ENCODE data around the gene C1QA.

Gene C1QA

DNA sequence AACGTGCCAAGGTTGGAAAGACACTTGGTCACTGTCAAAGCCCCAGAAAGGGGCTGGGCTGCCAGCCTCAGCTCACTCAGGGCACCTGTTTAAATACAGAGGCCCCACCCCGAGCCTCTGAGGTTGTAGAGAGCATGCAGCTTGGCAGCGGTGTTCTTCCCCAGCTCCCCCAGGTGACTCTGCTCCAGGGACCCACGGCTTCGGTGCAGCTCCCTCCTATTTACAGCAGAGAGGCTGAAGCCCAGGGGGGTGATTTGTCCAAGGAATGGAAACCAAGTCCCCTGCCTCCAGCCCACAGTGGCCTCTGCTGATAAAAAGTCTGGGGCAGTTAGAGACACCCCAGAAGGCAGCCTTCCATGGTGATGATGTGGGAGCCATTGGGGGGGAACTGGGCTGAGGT, 9.1 kb upstream of the C1QA start:
- H3K4me3 ChIP-seq (ENCODE audit: low read depth, low read length): no peak overlapping the region
- no peak for DNase-seq (ENCODE audit: low read depth)
- TF ChIP-seq, protein P1, sequence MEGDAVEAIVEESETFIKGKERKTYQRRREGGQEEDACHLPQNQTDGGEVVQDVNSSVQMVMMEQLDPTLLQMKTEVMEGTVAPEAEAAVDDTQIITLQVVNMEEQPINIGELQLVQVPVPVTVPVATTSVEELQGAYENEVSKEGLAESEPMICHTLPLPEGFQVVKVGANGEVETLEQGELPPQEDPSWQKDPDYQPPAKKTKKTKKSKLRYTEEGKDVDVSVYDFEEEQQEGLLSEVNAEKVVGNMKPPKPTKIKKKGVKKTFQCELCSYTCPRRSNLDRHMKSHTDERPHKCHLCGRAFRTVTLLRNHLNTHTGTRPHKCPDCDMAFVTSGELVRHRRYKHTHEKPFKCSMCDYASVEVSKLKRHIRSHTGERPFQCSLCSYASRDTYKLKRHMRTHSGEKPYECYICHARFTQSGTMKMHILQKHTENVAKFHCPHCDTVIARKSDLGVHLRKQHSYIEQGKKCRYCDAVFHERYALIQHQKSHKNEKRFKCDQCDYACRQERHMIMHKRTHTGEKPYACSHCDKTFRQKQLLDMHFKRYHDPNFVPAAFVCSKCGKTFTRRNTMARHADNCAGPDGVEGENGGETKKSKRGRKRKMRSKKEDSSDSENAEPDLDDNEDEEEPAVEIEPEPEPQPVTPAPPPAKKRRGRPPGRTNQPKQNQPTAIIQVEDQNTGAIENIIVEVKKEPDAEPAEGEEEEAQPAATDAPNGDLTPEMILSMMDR (IDR thresholded peaks at IDR 0.05; ENCODE audit: control insufficient read depth, extremely low read depth, insufficient read depth): no peak

DNA sequence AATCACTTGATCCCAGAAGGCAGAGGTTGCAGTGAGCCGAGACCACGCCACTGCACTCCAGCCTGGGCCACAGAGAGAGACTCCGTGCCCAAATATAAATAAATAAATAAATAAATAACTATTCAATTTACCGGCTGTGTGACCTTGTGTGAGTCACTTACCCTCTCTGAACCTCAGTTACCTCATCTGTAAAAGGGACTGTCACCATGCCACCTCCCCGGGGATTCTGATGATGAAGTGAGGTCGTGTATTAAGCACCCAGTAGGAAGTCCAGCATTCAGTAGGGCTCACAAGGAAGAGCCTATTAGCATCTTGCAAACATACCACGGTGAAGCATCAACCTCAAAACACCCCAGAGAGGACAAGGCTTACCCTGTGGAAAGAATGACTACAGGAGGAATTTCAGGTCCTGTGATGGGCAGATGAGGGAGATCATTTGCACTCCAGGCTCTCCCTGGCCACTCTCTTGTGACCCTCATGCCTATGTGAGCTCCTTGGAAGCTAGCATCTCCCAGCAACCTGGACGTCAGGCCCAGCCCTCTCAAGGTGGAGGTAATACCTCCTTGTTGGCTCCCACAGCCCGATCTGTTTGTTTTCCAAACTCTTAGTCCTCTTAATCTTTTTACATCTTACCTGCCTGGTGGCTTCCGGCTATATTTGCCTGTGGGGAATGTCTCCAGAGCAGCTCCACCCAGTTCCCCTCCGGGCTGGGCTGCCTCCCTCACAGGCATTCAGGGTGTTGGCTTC, 7.6 kb upstream of the C1QA start:
- DNase-seq (ENCODE audit: low read depth): peak; percentile 17
- TF ChIP-seq, protein P1 (IDR thresholded peaks at IDR 0.05; ENCODE audit: control insufficient read depth, extremely low read depth, insufficient read depth): no peak
- no peak overlapping the region for H3K4me3 ChIP-seq (ENCODE audit: low read depth, low read length)

DNA sequence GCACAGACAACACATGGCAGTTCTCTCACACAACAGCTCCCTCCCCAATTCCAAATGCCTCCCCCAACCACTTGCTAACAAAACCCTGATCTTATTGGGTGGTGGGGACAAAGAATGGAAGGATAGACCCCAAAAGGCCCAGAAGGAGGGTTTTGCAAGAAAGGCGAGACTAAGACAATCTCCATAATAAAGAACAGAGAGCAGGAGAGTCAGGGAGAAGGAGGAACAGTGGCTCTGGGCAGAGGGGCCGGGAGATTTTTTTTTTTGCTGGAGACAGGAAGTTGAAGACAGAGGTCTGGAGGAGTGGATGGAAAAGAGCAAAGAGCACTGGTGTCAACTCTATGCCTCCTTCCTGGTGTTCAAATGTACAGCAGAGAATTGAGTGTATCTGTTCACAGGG, 6.5 kb upstream of the C1QA start:
- DNase-seq (ENCODE audit: low read depth): no peak
- H3K4me3 ChIP-seq (ENCODE audit: low read depth, low read length): no peak overlapping the region
- TF ChIP-seq, protein P1 (IDR thresholded peaks at IDR 0.05; ENCODE audit: control insufficient read depth, extremely low read depth, insufficient read depth): no peak

DNA sequence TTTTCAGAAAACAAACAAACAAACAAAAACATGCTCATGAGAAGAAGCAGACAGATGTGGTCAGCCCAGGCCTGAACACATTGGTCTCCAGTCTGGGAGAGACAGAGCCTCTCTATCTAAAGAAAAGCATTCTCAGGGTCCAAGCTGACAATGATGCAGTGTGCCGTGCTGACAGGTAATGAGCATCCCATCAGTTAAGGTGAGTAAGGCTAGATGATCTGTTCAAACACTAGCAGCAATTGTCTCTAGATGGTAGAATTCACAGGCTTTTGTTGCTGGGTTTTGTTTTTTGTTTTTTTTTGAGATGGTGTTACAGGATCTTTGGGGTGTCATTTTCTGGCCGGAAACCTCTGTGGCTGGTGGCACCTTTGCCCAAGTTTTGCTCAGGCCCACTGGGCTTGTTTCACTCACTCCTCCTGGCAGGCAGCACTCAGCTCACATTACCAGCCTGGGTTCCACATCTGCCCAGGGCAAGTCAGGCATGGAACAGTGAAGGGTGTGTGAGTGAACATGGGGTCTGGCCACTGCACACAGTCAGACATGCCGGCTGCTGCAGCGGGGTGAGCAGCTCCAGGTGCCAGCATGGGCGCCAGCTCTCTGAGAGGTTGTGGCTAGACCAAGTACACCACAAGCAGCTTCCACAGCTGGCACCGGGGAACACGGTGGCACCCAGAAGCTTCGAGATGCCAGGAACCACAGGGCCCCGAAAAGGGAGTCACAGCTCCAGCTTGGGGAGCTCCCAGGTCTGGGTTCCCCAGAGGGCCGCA, 2.5 kb upstream of the C1QA start:
- TF ChIP-seq, protein P1 (IDR thresholded peaks at IDR 0.05; ENCODE audit: control insufficient read depth, extremely low read depth, insufficient read depth): no peak
- no peak for DNase-seq (ENCODE audit: low read depth)
- H3K4me3 ChIP-seq (ENCODE audit: low read depth, low read length): no peak overlapping the region

DNA sequence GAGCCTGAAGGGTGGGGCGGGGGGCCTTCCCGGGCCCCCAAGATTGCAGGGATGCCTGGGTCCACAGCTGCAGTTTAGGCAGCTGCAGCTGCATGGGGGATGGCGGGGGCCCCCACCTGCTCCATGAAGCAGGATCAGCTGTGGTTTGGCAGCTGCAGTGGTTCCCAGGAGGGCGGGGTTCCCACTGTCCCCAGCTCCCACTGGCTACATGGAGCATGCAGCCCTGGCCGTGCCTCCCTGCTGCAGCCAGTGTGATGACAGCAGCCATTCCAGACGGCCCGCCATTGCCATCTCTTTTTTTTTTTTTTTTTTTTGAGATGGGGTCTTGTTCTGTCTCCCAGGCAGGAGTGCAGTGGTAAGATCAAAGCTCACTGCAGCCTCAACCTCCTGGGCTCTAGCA, 992 bp upstream of the C1QA start:
- H3K4me3 ChIP-seq (ENCODE audit: low read depth, low read length): no peak overlapping the region
- DNase-seq (ENCODE audit: low read depth): no peak
- TF ChIP-seq, protein P1 (IDR thresholded peaks at IDR 0.05; ENCODE audit: control insufficient read depth, extremely low read depth, insufficient read depth): no peak

DNA sequence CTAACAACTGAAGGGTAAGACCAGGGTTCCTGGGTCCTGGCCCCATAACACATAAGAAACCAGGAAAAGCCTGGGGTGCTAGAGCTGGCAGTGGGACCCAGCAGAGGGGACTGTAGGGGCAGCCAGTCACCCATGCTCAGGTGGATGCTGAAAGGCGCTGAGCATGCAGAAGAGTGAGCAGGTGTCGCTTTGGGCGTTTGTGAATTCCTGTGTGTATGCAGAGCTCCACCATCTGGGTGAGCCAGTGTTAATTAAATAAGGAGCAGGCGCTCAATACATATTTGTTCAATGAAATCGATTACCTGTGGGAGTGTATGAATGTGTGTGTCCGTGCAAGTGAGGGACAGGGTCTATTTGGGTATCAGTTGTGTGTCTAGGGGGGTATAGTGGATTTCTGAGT, 499 bp downstream of the C1QA start:
- no peak for DNase-seq (ENCODE audit: low read depth)
- TF ChIP-seq, protein P1 (IDR thresholded peaks at IDR 0.05; ENCODE audit: control insufficient read depth, extremely low read depth, insufficient read depth): no peak
- no peak overlapping the region for H3K4me3 ChIP-seq (ENCODE audit: low read depth, low read length)

All from LNCaP clone FGC (cell line).